Fibroblast of the aortic adventitia (primary cell): ENCODE data around the gene ZNF516. TPM values are rescaled to one million over a fixed set of nuclear protein-coding genes. Genes with fewer than 3 reads are reported as not detected.

Experiments used
- DNase-seq: peaks from one replicate; pipeline ENCODE4 v3.0.0-alpha.2; 2010; ENCODE audit warnings: low read depth
- H3K4me3 ChIP-seq: 2 replicates; pipeline ENCODE4 v1.5.1; 2011; ENCODE audit warnings: low read depth, mild to moderate bottlenecking, control low read depth, low read length, moderate library complexity
- total RNA-seq: library from RNA; depleted of rRNA; stranded (reverse); fragments of >200 nt; gene quantifications from 2 replicates; pipeline ENCODE4 v1.2.3, GENCODE V29; 2012; ENCODE audit warnings: low replicate concordance
- TF ChIP-seq, protein P1 (sequence below): IDR thresholded peaks from 2 replicates; pipeline ENCODE4 v1.5.1; 2011; ENCODE audit warnings: mild to moderate bottlenecking, low read length, control low read depth, inconsistent platforms; ENCODE audit not compliant: insufficient read depth

The ZNF516 gene
- total RNA-seq, 1 donor = 21.9 TPM

DNA sequence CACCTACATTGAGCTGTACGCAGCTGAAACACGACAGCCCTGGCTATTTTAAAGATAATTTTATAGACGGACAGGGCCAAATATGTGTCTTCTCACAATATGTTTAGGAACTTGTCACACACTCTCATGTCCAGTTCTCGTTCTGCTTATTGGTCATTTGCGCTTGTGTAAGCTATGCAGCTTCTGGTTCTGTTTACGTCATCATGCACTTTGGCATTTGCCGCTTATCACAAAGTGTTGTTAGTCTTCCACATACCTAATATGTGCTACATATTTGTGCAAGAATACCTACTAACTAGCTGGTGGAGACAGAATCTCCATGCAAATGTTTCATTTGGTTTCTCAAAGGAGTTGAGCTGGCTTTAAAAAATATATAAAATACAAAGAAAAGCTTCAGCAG, 7.5 kb upstream of the ZNF516 start:
- no peak for DNase-seq
- TF ChIP-seq, protein P1, sequence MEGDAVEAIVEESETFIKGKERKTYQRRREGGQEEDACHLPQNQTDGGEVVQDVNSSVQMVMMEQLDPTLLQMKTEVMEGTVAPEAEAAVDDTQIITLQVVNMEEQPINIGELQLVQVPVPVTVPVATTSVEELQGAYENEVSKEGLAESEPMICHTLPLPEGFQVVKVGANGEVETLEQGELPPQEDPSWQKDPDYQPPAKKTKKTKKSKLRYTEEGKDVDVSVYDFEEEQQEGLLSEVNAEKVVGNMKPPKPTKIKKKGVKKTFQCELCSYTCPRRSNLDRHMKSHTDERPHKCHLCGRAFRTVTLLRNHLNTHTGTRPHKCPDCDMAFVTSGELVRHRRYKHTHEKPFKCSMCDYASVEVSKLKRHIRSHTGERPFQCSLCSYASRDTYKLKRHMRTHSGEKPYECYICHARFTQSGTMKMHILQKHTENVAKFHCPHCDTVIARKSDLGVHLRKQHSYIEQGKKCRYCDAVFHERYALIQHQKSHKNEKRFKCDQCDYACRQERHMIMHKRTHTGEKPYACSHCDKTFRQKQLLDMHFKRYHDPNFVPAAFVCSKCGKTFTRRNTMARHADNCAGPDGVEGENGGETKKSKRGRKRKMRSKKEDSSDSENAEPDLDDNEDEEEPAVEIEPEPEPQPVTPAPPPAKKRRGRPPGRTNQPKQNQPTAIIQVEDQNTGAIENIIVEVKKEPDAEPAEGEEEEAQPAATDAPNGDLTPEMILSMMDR = no peak
- no peak overlapping the region for H3K4me3 ChIP-seq

DNA sequence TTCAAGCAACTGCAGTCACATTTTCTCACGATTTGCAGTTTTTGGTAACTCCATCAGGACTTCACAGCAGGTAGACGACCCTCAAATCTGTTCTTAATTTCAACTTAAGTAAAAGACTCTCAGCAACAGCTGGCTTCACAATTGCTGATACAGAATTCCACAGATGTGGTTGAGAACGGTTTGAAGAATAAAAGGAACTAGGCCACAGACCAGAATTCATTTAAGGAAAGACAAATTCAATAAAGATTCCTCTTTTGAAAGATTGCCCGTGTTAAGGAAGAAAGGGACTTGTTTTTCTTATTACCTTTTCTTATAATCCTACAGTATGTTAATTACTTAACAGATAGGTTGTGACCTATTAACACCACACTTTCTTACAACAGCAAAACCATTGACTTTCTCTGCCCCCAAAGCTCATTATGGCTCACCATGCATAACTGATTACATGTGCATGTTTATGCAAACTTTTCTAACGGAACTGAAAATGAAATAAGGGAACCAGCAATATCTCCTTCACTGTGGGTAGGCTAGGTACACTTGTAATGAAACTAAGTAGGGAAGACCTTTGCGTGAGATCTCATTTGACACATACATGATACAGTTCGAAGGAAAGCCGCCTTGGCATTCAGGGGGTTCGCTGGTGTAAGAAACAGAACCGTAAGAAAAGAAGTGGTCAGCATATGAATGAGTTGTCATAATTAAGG, 4.7 kb upstream of the ZNF516 start:
- H3K4me3 ChIP-seq = no peak overlapping the region
- TF ChIP-seq, protein P1 = no peak
- no peak for DNase-seq

DNA sequence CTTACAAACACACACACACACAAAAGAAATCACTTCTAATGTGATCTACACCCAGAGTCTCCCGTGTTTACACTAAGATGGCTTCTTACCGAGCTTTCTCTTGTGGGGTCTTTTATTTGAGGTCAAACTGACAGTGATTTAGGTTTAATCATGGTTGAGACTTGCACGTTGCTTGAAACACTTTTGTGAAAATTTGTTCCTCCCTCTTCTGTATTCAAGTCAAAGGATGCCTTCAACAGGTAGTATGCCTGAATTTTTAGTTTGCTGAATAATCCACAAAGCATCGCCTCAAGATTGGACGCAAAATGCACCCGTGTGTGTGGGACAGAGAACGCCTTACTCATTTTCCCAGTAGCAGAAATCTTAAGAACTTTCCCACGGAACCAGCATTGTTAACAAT, 4.0 kb upstream of the ZNF516 start:
- H3K4me3 ChIP-seq = no peak overlapping the region
- TF ChIP-seq, protein P1 = no peak
- DNase-seq = no peak

DNA sequence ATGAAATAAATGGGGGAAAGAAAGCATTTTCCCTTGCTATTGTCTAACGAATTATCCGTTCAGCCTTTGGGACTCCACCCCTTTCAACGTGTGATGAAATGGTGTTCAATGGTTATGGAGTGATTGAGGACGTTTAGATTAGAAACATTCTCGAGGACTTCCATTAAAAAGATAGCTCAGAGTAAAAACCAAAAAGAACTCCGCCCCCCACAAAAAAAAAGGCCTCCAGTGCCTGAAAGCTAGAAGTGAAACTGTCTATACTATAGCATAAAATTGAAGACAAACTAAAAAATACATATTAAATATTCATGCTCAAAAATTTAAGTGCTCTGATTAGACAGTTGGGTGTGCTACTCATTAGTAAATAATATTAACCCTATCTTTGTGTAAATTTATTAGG, 3.0 kb upstream of the ZNF516 start:
- TF ChIP-seq, protein P1 = no peak
- no peak for DNase-seq

DNA sequence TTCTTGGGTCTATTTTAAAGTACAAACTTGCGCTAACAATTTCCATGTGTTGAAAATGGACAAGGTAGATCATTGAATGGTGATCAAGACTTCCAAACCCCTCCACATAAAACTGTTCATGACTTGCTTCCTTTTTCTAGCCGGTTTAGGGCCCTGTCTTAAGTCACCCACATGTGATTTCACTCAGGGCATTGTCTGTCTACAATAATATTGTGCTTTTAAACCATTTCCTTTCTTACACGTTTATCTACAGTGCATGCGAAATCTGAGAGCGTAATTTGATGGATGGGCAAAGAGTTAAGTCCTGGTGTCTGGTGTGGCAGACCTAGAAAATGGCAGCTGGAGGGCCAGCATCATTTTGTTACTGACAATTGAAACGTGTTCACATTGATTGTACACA, 2.0 kb upstream of the ZNF516 start:
- TF ChIP-seq, protein P1 = no peak
- no peak overlapping the region for H3K4me3 ChIP-seq
- no peak for DNase-seq

More for the DNA sequence above, 3.0 kb upstream of the ZNF516 start:
- H3K4me3 ChIP-seq = no peak overlapping the region

DNA sequence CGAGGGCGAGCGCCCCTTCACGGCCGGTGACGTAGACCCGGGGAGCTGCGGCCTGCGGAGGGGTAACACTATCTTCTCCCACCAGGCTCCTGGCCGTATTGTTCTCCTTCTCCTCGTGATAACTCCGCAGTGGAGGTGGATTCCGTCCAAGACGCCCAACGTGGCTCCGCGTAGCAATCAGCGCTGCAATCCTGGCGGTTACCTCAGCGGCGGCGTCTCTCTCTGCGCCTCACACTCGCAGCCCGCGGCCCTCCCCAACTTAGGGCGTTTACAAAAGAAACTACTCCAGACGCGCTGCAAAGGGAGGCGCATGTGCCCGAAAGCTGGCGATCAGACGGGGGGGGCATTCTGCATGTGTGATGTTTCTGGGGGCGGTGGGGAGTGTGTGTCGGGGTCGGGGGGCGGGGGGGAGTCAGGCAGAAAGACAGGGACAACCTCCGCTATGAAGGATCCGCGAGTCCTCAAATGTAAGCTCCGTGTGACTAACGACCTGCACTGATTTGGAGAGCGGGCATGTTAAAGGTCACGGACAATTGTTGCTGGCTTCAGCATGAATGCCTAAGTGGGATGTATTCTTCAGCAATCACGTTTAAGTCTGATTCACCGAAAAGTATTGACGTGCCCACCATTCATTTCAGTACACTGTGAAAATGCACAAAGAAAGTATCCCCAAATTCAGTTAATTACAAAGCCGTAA, 1.3 kb upstream of the ZNF516 start:
- TF ChIP-seq, protein P1 = no peak
- peak; percentile 82 for DNase-seq
- H3K4me3 ChIP-seq = peak overlapping the region; percentile 77
